NCI-H128 (cell line): ENCODE measurements around the gene SLC39A11.

Experiments
- DNase-seq: peaks from one replicate; lab custom pipeline; 2025; ENCODE audit not compliant: unreplicated experiment; lab: John Stamatoyannopoulos, UW

SLC39A11 gene

GRCh38 chr17:73045724-73046123 is 46.8 kb downstream of the SLC39A11 start:
- DNase-seq, result no peak

- DNase-seq, result no peak
These were observed 48.6 kb downstream of the SLC39A11 start for GRCh38 chr17:73043686-73044581.

DNA sequence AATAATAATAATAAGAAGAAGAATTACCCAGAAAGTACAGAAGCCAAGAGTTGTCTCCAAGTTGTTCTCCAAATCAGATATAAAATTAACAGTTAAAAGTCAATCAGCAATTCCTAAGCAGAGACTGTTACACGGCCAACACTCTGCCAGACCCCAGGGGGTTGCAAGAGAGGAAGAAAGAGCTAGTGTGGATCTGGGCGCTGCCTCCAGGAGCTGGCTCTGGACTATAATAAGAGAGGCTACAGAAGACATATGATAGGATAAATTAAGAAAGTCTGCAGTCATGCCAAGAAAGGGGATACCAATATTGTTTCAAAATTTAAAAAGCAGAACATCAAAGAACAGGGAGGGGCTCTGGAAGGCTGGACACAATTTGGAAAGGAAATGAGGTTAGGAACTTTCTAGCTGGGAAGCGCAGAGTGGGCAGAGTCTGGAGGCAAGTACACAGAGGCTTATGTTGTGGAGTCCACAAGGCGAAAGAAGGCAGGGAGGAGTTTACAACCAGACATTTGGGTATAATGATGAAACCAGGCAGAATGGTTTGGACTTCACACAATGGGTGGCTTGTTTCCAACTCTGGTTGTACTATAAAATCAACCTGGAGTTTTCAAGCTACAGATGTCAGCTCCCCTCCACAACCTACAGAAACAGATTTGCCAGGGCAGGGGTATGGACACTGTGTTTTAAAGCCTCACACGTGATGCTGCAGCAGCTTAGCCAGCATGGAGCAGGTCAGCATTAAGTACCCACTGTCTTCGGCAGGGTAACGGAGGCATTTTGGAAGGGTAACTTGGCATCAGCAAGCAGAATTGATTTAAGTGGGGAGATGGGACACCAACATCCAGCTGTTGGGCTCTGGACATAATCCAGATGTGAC is 49.4 kb downstream of the SLC39A11 start:
- no peak for DNase-seq

GRCh38 chr17:73042225-73042624 is 50.3 kb downstream of the SLC39A11 start:
- DNase-seq, result no peak

DNA sequence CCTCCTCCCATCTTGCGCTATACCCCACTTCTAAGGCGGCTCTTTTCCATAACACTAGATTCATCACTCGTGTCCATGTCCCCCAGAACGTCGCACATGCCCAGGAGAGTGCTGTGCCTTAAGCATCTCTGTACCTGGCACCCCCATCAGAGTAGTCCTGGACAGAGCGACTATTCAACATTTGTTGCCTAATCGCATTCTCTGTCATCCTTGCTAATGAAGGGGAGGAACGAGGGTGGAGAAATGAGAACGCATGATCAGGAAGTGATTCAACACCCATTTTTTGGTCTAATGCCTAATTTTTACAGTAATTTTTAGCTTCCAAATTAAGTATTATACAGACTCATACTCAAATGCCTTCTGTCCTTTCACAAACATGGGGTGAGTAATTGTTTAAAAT is 53.2 kb downstream of the SLC39A11 start:
- DNase-seq, result no peak

- no peak for DNase-seq
These were observed 61.0 kb downstream of the SLC39A11 start for GRCh38 chr17:73031472-73031871.

- DNase-seq, result no peak
These were observed 61.5 kb downstream of the SLC39A11 start for GRCh38 chr17:73030995-73031394.

- DNase-seq, result no peak
These were observed 62.0 kb downstream of the SLC39A11 start for GRCh38 chr17:73030501-73030921.

GRCh38 chr17:73029991-73030390 is 62.5 kb downstream of the SLC39A11 start:
- no peak for DNase-seq

GRCh38 chr17:73029021-73029420 is 63.5 kb downstream of the SLC39A11 start:
- DNase-seq, result no peak

GRCh38 chr17:73028299-73028755 is 64.2 kb downstream of the SLC39A11 start:
- DNase-seq, result no peak

DNA sequence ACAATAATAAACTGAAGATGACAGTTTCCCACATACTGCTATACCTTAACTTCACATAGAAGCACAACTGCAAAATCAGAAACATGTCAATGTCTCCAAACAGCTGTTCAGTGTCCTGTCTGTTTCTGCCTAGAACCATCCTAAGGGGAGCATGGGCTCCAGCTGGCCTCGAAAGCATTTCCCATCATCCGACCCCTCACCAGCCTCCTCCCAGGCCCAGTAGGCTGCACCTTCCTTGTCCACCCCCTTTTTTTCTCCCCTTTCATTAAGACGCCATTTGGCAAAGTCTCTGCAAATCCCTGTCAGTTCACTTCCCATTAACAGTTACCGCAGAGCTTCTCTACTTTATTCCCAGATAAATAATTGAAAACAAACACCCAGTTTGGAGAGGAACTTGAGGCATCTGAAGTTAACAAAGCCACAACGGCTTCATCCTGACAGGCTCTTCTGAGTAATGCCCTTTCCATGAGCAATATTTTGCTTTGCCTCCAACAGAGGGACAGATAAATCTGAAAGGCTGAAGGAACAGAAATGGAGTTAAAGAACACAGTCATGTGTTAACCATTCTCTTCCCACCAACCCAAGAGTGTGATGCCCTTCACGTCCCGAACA is 65.3 kb downstream of the SLC39A11 start:
- no peak for DNase-seq

DNA sequence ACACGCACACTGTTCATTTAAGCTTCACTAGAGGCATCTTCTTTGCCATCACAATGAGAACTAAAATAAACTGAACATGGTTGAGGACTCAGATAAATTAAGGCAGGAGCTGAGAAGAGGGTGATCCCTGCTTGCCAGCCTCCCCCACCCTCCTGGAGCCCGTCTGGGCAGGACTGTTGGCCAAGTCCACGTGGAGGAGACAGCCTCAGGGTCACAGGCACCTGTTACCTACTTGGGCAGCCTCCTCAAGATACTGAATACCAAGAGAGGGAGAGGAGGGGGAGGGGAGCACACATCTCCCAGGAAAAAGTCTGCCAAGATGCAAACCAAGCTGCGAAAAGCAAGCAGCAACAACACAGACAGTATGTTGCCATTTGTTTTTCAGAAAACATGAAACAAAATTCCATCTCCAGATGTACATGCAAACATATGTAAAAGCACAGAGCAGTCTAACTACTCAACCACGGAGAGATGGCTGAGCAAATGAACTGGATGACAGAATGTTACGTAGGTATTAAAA is 67.4 kb downstream of the SLC39A11 start:
- DNase-seq, result no peak

DNA sequence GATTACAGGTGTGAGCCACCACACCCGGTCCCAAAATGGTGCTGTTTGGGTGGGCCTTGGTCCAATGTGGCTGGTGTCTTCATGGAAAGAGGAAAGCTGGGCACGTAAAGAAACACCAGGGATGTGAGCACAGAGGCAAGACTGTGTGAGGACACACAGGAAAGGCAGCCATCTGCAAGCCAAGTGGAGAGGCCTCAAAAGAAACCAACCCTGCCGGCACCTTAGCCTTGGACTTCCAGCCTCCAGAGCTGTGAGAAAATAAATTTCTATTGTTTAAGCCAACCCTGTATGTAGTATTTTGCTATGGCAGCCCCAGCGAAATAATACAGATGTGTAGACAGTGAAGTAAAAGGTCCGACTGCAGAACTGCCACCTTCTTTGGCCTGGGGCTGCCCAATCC is 68.7 kb downstream of the SLC39A11 start:
- no peak for DNase-seq

DNA sequence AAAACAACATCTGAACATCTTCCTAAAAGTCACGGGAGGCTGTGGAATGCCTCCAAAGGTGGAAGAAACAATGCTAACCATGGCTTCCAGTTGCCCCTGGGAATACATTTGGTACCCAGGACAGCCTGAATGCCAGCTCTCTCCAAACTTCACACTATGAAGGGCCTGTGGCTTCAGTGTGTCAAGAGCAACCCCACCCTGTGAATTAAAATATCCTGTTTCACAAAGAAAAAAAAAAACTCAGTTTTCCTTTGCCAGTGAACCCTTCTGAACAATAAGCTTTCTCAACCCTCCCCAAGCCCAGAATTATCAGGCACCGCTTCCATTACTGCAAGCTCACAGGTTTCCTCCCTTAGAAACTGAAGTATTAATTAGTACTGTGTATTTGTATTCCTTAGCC is 69.8 kb downstream of the SLC39A11 start:
- DNase-seq, result no peak

DNA sequence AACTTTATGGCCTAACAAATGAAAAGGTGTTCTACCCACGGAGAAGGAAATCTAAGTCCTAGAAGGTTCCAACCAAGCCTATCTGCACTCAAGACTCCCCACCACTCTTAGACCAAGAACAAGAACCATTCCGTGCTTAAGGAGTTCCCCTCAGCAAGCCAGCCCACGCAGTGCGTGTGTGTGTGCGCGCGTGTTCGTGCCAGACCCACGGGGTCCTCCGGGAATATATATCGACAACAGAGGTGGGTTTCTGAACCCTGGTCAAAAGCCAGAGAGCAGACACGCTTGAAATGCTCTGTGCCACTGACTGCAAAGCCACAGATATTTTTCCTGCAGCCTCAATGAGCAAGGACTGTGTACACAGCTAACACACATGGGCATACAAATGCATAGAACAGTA is 70.7 kb downstream of the SLC39A11 start:
- DNase-seq, result no peak

GRCh38 chr17:73020110-73020509 is 72.4 kb downstream of the SLC39A11 start:
- no peak for DNase-seq

GRCh38 chr17:73018599-73018998 is 73.9 kb downstream of the SLC39A11 start:
- no peak for DNase-seq

- no peak for DNase-seq
These were observed 74.8 kb downstream of the SLC39A11 start for GRCh38 chr17:73017658-73018057.

- no peak for DNase-seq
These were observed 76.7 kb downstream of the SLC39A11 start for GRCh38 chr17:73015722-73016276.
